Esophagus muscularis mucosa (tissue), 4 donors: ENCODE measurements around the gene LRMDA. TPM values are rescaled to one million over a fixed set of nuclear protein-coding genes. Genes with fewer than 3 reads are reported as not detected.
A peak's percentile ranks its signal among the peaks of the same experiment; 100 is the strongest.

Source experiments
- DNase-seq: peaks from one replicate; pipeline ENCODE4 v3.0.0-alpha.2; 2017; ENCODE audit errors: extremely low spot score
- H3K27ac ChIP-seq, 4 donors: fragments of 200-600 bp; sonication (generic); replicated peaks in 1 of 4; 1 replicate in 3 of 4; 2 replicates in 1 of 4; pipeline ENCODE4 v1.5.1; 2016 to 2019; ENCODE audit warnings: mild to moderate bottlenecking in 1 of 4
- H3K27me3 ChIP-seq, 4 donors: fragments of 200-600 bp; sonication (generic); one replicate each; pipeline versions ENCODE4 v1.5.1 to v1.6.0; 2016 to 2019
- H3K36me3 ChIP-seq, 4 donors: fragments of 200-600 bp; sonication (generic); one replicate each; pipeline ENCODE4 v1.5.1; 2016 to 2019
- H3K4me1 ChIP-seq, 4 donors: fragments of 200-600 bp; sonication (generic); one replicate each; pipeline ENCODE4 v1.5.1; 2016 to 2019
- H3K4me3 ChIP-seq, 4 donors: fragments of 200-600 bp; sonication (generic); 1 replicate in 2 of 4; 2 replicates in 2 of 4; pipeline ENCODE4 v1.5.1; 2016 to 2019; ENCODE audit warnings: mild to moderate bottlenecking in 4 of 4, moderate library complexity in 1 of 4
- H3K9me3 ChIP-seq, 4 donors: fragments of 200-600 bp; sonication (generic); 1 replicate in 3 of 4; 2 replicates in 1 of 4; pipeline ENCODE4 v1.5.1; 2016 to 2019
- CTCF ChIP-seq, 3 experiments: fragments of 200-600 bp in 2 of 3; fragments of 450-650 bp in 1 of 3; sonication (generic) in 2 of 3; IDR thresholded peaks; one replicate each; pipeline ENCODE4 v1.5.1; 2017 to 2019; ENCODE audit warnings: antibody characterized with exemption in 3 of 3, mild to moderate bottlenecking in 2 of 3, moderate library complexity in 1 of 3
- EP300 ChIP-seq: sonication (generic); formaldehyde crosslinking; IDR thresholded peaks from one replicate; pipeline ENCODE4 v1.6.1; 2017; ENCODE audit warnings: antibody characterized with exemption
- POLR2A ChIP-seq: fragments of 450-650 bp; IDR thresholded peaks from one replicate; pipeline ENCODE4 v1.6.1; 2017; ENCODE audit warnings: antibody characterized with exemption, moderate library complexity, mild to moderate bottlenecking, low read depth
- POLR2AphosphoS5 ChIP-seq, 2 donors: sonication (generic); formaldehyde crosslinking; IDR thresholded peaks; one replicate each; pipeline ENCODE4 v1.6.1; 2017; ENCODE audit warnings: antibody characterized with exemption in 2 of 2
- WGBS: methylation state at CpG from one replicate; pipeline ENCODE4 v1.1.5; 2018; 5-methylcytosine and 5-hydroxymethylcytosine counted together
- intact Hi-C: fragments of 100-400 bp; cut with DNase I; formaldehyde crosslinking; loops from one replicate; pipeline ENCODE4 v1.15.1; 2023
- total RNA-seq, 4 donors: library from RNA; depleted of rRNA; stranded (reverse); fragments of >200 nt; gene quantifications; one replicate each; pipeline versions ENCODE4 v1.1.0 to v1.2.1, GENCODE V29; 2016

LRMDA gene
- total RNA-seq, 4 donors from 2014 or later = 14.3 to 34.9 (median 26.5) TPM

DNA sequence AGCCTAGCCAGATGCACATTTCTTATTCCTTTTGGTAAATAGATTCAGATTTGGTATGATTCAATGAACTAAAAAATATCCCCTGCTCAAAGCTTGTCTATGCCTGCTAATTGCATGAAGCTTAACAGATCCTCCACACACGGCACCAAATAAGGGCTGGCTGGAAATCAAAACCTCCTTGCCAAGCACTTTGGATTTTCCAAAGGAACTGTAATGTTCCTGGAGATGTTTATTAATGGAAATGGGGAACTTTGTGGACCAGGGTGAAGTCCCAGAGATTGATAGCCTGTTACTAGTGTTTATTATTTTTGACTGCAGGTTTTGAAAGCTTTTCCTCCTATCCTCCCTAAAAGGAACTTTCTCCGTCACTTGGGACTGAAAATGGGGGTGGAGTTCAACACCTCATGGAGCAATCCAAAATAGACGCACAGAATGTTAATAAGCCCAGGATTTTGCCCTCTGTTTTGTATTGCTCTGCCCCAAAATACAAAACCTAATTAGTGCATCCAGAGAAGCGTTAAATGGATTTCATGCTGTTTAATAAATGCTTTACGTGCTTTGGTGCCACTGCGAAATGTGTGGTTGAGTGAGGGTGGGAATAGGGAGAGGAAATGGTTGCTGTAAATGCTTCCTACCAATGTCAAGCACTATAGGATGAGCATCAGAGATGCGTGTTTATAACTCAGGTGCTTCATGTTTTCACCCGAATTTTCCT is 1027.7 kb downstream of the LRMDA start:
- intact Hi-C loops = no loop called here
- H3K4me1 ChIP-seq = peaks cover 6 to 60% (median 29%) of the 10 kb centered on the region in 4 donors
- H3K27me3 ChIP-seq = no peaks in the 10 kb centered on the region
- WGBS = 50% methylated on average over 8 of the region's 8 CpGs
- DNase-seq = no peak
- H3K27ac ChIP-seq = peak overlapping the region; percentile 60 to 73 (median 68)
- H3K9me3 ChIP-seq = no peaks in the 10 kb centered on the region
- H3K4me3 ChIP-seq = peak overlapping the region in 1 of 4 donors; percentile 34
- TF ChIP-seq CTCF (IDR thresholded peaks at IDR 0.05) = no peak
- peak; percentile 59 to 63 for TF ChIP-seq POLR2AphosphoS5 (IDR thresholded peaks at IDR 0.05)
- H3K36me3 ChIP-seq = no peaks in the 10 kb centered on the region

- Histone ChIP-seq H3K27ac (no peak overlapping the region), H3K4me1 (peaks cover 6 to 42% (median 29%) of the 10 kb centered on the region in 4 donors), H3K36me3 (no peaks in the 10 kb centered on the region), H3K4me3 (no peak overlapping the region), H3K9me3 (no peaks in the 10 kb centered on the region), H3K27me3 (no peaks in the 10 kb centered on the region)
- 84% methylated on average over 2 of the region's 3 CpGs for WGBS
- TF ChIP-seq POLR2AphosphoS5 (IDR thresholded peaks at IDR 0.05) = no peak
- TF ChIP-seq EP300 = no peak
- no peak for TF ChIP-seq POLR2A
- no peak for TF ChIP-seq CTCF (IDR thresholded peaks at IDR 0.05)
- intact Hi-C loops = no loop called here
- DNase-seq = no peak
These were observed 1029.6 kb downstream of the LRMDA start for GRCh38 chr10:76461024-76461423.

- no peak overlapping the region for H3K4me3 ChIP-seq
- TF ChIP-seq POLR2A (no peak), POLR2AphosphoS5 (IDR thresholded peaks at IDR 0.05) (no peak), CTCF (IDR thresholded peaks at IDR 0.05) (no peak), EP300 (no peak)
- 100% methylated on average over 1 of the region's 1 CpG for WGBS
These were observed 1031.7 kb downstream of the LRMDA start for GRCh38 chr10:76463111-76463510.

DNA sequence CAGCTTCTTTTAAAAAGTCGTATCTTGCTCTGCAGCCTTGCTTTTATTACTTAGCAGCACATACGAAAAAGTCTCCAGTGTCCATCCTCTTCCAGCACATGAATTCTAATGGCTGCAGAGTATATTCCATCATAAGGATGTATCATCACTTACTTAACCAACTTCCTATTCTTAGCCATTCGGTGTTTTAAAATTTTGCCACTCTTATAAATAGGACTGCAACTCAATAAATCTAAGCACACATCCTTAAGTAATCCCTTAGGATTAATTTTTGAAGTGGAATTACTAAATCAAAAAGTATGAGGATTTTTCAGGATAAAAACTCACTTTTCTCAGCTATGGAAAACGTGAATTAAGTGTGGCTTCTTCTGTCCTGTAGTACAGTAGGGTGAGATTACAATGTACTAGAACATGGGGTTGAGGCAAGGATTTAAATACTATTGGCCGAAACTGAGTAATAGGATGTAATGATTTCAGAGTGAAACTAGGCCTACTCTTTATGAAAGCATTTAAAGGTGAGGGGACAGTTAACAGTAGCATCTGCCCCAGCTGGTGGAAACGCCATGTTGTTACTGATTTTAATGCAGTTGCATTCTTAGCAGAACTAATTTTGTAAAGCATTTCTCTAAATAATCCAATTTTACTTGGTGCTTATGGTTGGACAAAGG is 1035.5 kb downstream of the LRMDA start:
- no peaks in the 10 kb centered on the region for H3K27me3 ChIP-seq
- no peak overlapping the region for H3K27ac ChIP-seq
- H3K36me3 ChIP-seq = no peaks in the 10 kb centered on the region
- H3K4me1 ChIP-seq = peaks cover 0 to 5% (median 2%) of the 10 kb centered on the region in 4 donors
- TF ChIP-seq EP300 (no peak), POLR2AphosphoS5 (IDR thresholded peaks at IDR 0.05) (no peak), POLR2A (no peak)
- intact Hi-C loops = no loop called here
- no peak for DNase-seq
- H3K9me3 ChIP-seq = no peaks in the 10 kb centered on the region
- H3K4me3 ChIP-seq = no peak overlapping the region
- 86% methylated on average over 6 of the region's 6 CpGs for WGBS

More at GRCh38 chr10:76463111-76463510, 1031.7 kb downstream of the LRMDA start:
- intact Hi-C loops = no loop called here
- Histone ChIP-seq H3K27me3 (no peaks in the 10 kb centered on the region), H3K4me1 (peaks cover 6 to 31% (median 25%) of the 10 kb centered on the region in 4 donors), H3K9me3 (no peaks in the 10 kb centered on the region), H3K36me3 (no peaks in the 10 kb centered on the region), H3K27ac (no peak overlapping the region)
- no peak for DNase-seq

DNA sequence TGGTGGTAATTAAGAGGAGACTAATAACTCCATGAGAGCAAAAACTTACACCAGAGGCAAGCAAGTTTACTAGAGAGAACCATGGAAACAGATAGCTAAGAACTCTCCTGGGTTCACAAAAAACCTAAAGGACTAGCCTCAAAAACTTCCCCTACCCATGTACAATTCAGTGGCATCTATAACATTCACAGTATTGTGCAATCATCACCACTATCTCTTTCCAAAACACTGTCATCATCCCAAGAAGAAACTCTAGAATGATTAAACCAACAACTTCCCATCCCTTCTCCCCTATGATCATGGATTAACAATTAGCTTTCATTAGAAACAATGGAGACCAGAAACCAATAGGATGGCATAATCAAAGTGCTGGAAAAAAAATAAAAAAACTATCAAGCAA is 1038.3 kb downstream of the LRMDA start:
- Histone ChIP-seq H3K36me3 (no peaks in the 10 kb centered on the region), H3K4me1 (peaks cover 0 to 5% (median 0%) of the 10 kb centered on the region in 4 donors), H3K27ac (no peak overlapping the region), H3K27me3 (no peaks in the 10 kb centered on the region), H3K9me3 (no peaks in the 10 kb centered on the region), H3K4me3 (no peak overlapping the region)
- TF ChIP-seq POLR2AphosphoS5 (IDR thresholded peaks at IDR 0.05) (no peak), POLR2A (no peak), CTCF (IDR thresholded peaks at IDR 0.05) (no peak), EP300 (no peak)
- no peak for DNase-seq
- intact Hi-C loops = no loop called here
